Calu3 (cell line): ENCODE data around the gene TUBGCP2. TPM values are rescaled to one million over a fixed set of nuclear protein-coding genes. Genes with fewer than 3 reads are reported as not detected.
A peak's percentile ranks its signal among the peaks of the same experiment; 100 is the strongest.

Experiments used
- BruUV-seq: library from RNA; stranded (reverse); fragments of 400-500 nt; replicated peaks from 2 replicates; lab custom pipeline; 2021; lab: Mats Ljungman, UMichigan
- CTCF ChIA-PET: fragments of 300-600 bp; sonication (Branson Sonifier 250); formaldehyde crosslinking; loops from one replicate; lab custom pipeline; 2022; ENCODE audit warnings: antibody characterized with exemption; lab: Charles Lee
- DNase-seq: peaks from one replicate; pipeline ENCODE4 v3.0.0; 2022
- H3K27ac Mint-ChIP-seq: one replicate; pipeline ENCODE4 v1.8.0; 2022; ENCODE audit warnings: mixed read lengths; ENCODE audit not compliant: unreplicated experiment
- H3K27me3 Mint-ChIP-seq: one replicate; pipeline ENCODE4 v1.8.0; 2022; ENCODE audit warnings: mixed read lengths; ENCODE audit not compliant: unreplicated experiment
- H3K36me3 Mint-ChIP-seq: one replicate; pipeline ENCODE4 v1.8.0; 2022; ENCODE audit warnings: mild to moderate bottlenecking, moderate library complexity, mixed read lengths; ENCODE audit not compliant: insufficient read depth, unreplicated experiment
- H3K4me1 Mint-ChIP-seq: one replicate; pipeline ENCODE4 v1.8.0; 2022; ENCODE audit warnings: mild to moderate bottlenecking, low read depth, mixed read lengths; ENCODE audit not compliant: unreplicated experiment
- H3K4me3 Mint-ChIP-seq: one replicate; pipeline ENCODE4 v1.8.0; 2022; ENCODE audit warnings: mild to moderate bottlenecking, low read depth, moderate library complexity, mixed read lengths; ENCODE audit not compliant: unreplicated experiment
- H3K9me3 Mint-ChIP-seq: one replicate; pipeline ENCODE4 v1.8.0; 2022; ENCODE audit warnings: low read depth, mixed read lengths; ENCODE audit not compliant: unreplicated experiment
- intact Hi-C: fragments of 100-400 bp; cut with micrococcal nuclease; formaldehyde crosslinking; loops from one replicate; pipeline ENCODE4 v1.10.0; 2022; ENCODE audit not compliant: unreplicated experiment
- total RNA-seq: library from RNA; stranded (reverse); gene quantifications from 2 replicates; pipeline ENCODE4 v1.2.3, GENCODE V29; 2022
- TF ChIP-seq, protein P1 (sequence below): fragments of 200-600 bp; IDR thresholded peaks from one replicate; pipeline ENCODE4 v1.8.0; 2022; ENCODE audit warnings: antibody characterized with exemption; ENCODE audit not compliant: unreplicated experiment

TUBGCP2 gene
- total RNA-seq, 1 experiment from 2014 or later: 47.2 TPM

DNA sequence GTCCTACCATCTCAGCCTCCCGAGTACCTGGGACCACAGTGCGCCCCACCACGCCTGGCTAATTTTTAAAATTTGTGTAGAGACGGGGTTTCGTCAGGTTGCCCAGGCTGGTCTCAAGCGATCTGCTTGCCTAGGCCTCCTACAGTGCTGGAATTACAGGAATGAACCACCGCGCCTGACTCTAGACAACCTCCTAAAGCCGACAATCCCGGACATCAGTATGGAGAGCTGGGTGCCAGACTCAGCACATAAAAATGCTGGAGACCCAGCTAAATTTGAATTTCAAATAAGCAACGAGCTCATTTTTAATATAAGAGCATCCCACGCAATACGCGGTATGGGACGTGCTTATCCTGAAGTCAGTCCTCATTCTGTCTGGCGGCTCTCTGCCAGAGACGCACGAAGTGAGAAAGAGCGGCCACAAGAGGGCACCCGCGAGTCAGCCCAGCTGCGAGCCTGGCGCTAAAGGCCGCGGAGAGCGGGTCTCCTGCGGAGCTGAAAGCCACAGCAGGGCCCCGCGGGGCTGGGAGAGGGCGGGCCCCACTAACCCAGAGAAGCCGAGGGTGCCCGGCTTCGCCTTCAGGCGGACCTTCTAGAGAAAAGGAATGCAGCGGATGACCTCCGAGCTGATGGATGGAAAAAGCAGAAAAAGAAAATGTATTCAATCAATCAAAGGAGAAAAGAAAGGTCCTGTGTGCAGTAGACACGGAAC, 21.0 kb upstream of the TUBGCP2 start:
- Mint-ChIP-seq H3K27me3 (peaks cover 89% of the 10 kb centered on the region), H3K4me3 (peak overlapping the region; percentile 74), H3K36me3 (no peaks in the 10 kb centered on the region), H3K27ac (no peak overlapping the region), H3K4me1 (peaks cover 11% of the 10 kb centered on the region), H3K9me3 (no peaks in the 10 kb centered on the region)
- DNase-seq: peak; percentile 86
- CTCF ChIA-PET: interaction anchor here (1.1 kb wide), 1 partner anchor 228 kb away, joined by 3 read pairs; no protein-coding TSS in a partner anchor
- BruUV-seq: no TSS peak
- TF ChIP-seq, protein P1, sequence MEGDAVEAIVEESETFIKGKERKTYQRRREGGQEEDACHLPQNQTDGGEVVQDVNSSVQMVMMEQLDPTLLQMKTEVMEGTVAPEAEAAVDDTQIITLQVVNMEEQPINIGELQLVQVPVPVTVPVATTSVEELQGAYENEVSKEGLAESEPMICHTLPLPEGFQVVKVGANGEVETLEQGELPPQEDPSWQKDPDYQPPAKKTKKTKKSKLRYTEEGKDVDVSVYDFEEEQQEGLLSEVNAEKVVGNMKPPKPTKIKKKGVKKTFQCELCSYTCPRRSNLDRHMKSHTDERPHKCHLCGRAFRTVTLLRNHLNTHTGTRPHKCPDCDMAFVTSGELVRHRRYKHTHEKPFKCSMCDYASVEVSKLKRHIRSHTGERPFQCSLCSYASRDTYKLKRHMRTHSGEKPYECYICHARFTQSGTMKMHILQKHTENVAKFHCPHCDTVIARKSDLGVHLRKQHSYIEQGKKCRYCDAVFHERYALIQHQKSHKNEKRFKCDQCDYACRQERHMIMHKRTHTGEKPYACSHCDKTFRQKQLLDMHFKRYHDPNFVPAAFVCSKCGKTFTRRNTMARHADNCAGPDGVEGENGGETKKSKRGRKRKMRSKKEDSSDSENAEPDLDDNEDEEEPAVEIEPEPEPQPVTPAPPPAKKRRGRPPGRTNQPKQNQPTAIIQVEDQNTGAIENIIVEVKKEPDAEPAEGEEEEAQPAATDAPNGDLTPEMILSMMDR: peak; percentile 68
- intact Hi-C loops: no loop called here

DNA sequence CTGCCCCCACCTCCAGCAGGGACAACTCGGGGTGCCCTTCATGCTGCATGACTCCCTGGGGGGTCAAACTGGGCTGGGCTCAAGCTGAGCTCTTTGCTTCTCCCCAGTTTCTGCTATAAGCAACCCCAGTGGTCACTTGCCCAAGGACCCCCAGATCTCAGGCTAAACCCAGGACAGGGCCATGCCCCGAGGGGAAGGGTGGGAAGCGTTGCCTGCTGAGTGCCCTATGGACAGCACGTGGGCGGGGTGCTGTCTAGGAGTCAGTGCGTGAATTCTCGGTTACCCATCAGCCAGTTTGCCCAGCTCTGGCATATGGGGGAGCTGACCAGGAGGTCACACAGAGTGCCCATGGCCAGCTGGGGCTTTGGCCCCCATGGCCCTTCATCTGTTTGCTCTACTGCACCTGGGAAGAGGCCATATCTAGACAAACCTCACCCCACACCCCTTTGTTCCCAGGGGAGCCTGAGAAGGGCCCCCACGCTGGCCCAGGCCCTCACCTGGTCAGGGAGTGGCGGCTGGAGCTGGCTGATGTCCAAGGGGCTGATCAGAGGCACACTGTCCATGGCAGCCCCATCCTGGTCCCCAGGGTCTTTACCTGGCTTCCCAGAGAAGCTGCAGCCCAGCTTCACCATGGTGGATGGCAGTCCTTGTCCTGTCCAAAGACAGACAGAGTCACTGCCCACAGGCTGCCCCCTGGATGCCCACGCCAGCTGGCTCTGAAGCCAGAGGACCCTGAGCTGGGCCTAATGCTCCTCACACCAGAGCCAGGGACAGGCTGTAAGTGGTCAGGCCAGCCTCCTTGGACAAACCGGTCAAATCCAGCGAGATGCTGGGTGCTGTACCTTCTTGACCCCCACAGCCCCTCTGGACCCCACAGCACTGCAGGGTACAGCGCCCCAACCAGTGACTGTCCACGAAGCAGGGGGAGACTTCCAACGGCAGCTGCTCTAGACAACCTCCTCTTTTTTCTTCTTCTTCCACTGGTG, 20.0 kb upstream of the TUBGCP2 start:
- peaks cover 11% of the 10 kb centered on the region for H3K4me1 Mint-ChIP-seq
- no peak for DNase-seq
- H3K27me3 Mint-ChIP-seq: peaks cover 79% of the 10 kb centered on the region
- H3K36me3 Mint-ChIP-seq: no peaks in the 10 kb centered on the region
- intact Hi-C loops: no loop called here
- CTCF ChIA-PET: interaction anchor here (1.1 kb wide), 1 partner anchor 229 kb away, joined by 3 read pairs; no protein-coding TSS in a partner anchor
- TF ChIP-seq, protein P1: no peak
- H3K27ac Mint-ChIP-seq: no peak overlapping the region
- no TSS peak for BruUV-seq
- no peak overlapping the region for H3K4me3 Mint-ChIP-seq
- no peaks in the 10 kb centered on the region for H3K9me3 Mint-ChIP-seq

DNA sequence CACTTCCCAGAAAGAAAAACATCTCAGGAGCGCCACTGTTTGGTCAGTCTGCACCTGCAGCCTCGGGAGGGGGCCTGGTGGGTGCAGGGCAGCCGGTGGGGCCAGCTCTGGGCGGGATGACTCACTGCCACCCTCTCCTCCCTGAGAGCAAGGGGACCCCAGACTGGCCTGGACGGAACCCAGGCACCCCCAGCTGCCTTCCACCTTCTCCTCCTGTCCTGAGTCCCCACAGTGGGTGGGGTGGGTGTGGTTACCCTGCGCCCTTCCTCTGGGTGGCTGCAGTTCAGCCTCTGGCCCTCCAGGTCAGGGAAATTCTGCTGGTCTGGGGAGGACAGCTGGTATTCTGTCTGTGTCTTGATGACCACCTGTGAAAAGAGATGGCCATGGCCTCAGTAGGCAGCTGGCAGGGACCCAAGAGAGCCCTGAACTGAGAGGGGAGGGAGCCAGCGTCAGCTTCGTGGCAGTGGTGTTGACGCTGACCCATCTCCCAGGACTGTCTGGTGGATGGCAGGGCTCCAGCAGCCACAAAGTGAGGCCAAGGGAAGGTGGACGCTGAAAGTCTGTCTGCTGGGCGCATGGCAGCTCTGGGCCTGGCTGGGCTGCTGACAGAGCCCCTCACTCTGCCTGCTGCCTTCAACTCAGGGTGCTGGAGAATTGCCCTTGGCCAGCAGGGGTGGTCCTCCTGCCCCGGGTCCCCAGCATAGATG, 19.1 kb upstream of the TUBGCP2 start:
- no peaks in the 10 kb centered on the region for H3K9me3 Mint-ChIP-seq
- no peak overlapping the region for H3K4me3 Mint-ChIP-seq
- peaks cover 11% of the 10 kb centered on the region for H3K4me1 Mint-ChIP-seq
- no peaks in the 10 kb centered on the region for H3K36me3 Mint-ChIP-seq
- no peak overlapping the region for H3K27ac Mint-ChIP-seq
- no peak for DNase-seq
- intact Hi-C loops: no loop called here
- H3K27me3 Mint-ChIP-seq: peaks cover 70% of the 10 kb centered on the region
- TF ChIP-seq, protein P1: no peak
- CTCF ChIA-PET: no interaction called here
- BruUV-seq: no TSS peak
